Adipocyte (in vitro differentiated cells): ENCODE data around the gene TBC1D14.
A peak's percentile ranks its signal among the peaks of the same experiment; 100 is the strongest.

Source experiments
- DNase-seq: peaks from one replicate; pipeline ENCODE4 v3.0.0-alpha.2; 2015; ENCODE audit warnings: low read depth
- H3K27me3 ChIP-seq: replicated peaks from 2 replicates; pipeline ENCODE4 v1.7.0; 2013; ENCODE audit warnings: mild to moderate bottlenecking, low read length, moderate library complexity; ENCODE audit not compliant: control insufficient read depth, insufficient read depth
- H3K36me3 ChIP-seq: 2 replicates; pipeline ENCODE4 v1.7.0; 2013; ENCODE audit warnings: low read length, mild to moderate bottlenecking, moderate library complexity; ENCODE audit not compliant: control insufficient read depth, insufficient read depth, severe bottlenecking
- H3K4me1 ChIP-seq: 2 replicates; pipeline ENCODE4 v1.7.0; 2013; ENCODE audit warnings: mild to moderate bottlenecking, low read length, moderate library complexity; ENCODE audit not compliant: control insufficient read depth, insufficient read depth
- H3K4me3 ChIP-seq: 2 replicates; pipeline ENCODE4 v1.7.0; 2013; ENCODE audit warnings: mild to moderate bottlenecking, low read length, moderate library complexity
- H3K9ac ChIP-seq: 2 replicates; pipeline ENCODE4 v1.7.0; 2013; ENCODE audit warnings: mild to moderate bottlenecking, low read length, moderate library complexity
- H3K9me3 ChIP-seq: 2 replicates; pipeline ENCODE4 v1.7.0; 2013; ENCODE audit warnings: mild to moderate bottlenecking, low read length, moderate library complexity; ENCODE audit not compliant: control insufficient read depth

Gene TBC1D14

GRCh38 chr4:6986781-6987587 is 77.4 kb downstream of the TBC1D14 start:
- Histone ChIP-seq H3K4me1 (peaks cover 35% of the 10 kb centered on the region), H3K9me3 (no peaks in the 10 kb centered on the region), H3K36me3 (no peaks in the 10 kb centered on the region), H3K9ac (peak overlapping the region; percentile 96), H3K27me3 (no peaks in the 10 kb centered on the region), H3K4me3 (peak overlapping the region; percentile 92)
- peak; percentile 99 for DNase-seq

DNA sequence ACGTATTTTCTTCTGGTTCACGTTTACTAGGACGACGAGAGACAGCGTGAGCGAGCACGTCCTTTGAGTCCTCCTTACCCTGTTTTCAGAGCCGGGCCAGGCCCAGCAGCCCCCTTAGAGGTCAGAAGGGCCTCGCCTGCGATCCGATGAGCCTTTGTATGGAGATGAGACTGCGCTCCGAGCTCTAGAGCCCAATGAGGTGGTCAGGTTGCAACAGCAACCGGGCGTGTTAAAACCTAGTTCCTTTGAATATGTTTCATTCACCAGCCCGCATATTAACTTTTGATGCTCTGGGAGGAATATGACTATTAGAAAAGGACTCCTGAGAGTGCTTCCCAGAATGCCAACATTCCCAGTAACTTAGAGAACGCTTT is 77.9 kb downstream of the TBC1D14 start:
- H3K9ac ChIP-seq = peak overlapping the region; percentile 92
- H3K4me1 ChIP-seq = peaks cover 41% of the 10 kb centered on the region
- H3K27me3 ChIP-seq = no peaks in the 10 kb centered on the region
- H3K36me3 ChIP-seq = no peaks in the 10 kb centered on the region
- peak; percentile 69 for DNase-seq
- peak overlapping the region; percentile 92 for H3K4me3 ChIP-seq
- H3K9me3 ChIP-seq = no peaks in the 10 kb centered on the region

GRCh38 chr4:6988016-6988715 is 78.5 kb downstream of the TBC1D14 start:
- Histone ChIP-seq H3K9ac (peak overlapping the region; percentile 92), H3K4me1 (peaks cover 41% of the 10 kb centered on the region), H3K36me3 (no peaks in the 10 kb centered on the region), H3K27me3 (no peaks in the 10 kb centered on the region), H3K9me3 (no peaks in the 10 kb centered on the region), H3K4me3 (peak overlapping the region; percentile 92)
- no peak for DNase-seq

GRCh38 chr4:6989331-6989923 is 79.8 kb downstream of the TBC1D14 start:
- H3K4me1 ChIP-seq = peaks cover 41% of the 10 kb centered on the region
- DNase-seq = no peak
- no peak overlapping the region for H3K4me3 ChIP-seq
- peaks cover 5% of the 10 kb centered on the region for H3K36me3 ChIP-seq
- no peak overlapping the region for H3K9ac ChIP-seq
- no peaks in the 10 kb centered on the region for H3K27me3 ChIP-seq
- no peaks in the 10 kb centered on the region for H3K9me3 ChIP-seq

DNA sequence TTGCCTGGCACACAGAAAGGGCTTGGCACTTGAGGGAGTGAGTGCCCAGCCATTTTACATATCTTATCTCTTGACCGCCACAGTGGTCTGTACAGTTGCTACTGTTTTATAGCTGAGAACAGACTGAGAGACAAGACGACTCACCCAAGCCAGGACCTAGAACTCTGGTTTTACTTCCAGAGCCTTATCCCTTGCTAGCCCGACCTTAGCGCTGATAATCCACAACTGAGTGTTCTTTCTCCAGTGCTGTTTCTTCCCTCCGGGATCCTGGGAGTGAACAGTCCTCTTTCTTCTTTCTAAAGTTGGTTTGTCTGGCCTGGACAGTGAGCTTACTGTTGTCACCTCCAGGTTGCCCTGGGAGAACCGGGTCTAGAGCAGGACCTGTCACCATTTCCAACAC is 81.0 kb downstream of the TBC1D14 start:
- Histone ChIP-seq H3K4me3 (no peak overlapping the region), H3K9ac (no peak overlapping the region), H3K36me3 (peaks cover 10% of the 10 kb centered on the region), H3K9me3 (no peaks in the 10 kb centered on the region), H3K27me3 (no peaks in the 10 kb centered on the region), H3K4me1 (peaks cover 34% of the 10 kb centered on the region)
- no peak for DNase-seq

- Histone ChIP-seq H3K9me3 (no peaks in the 10 kb centered on the region), H3K4me1 (peaks cover 29% of the 10 kb centered on the region), H3K27me3 (no peaks in the 10 kb centered on the region), H3K4me3 (peak overlapping the region; percentile 70), H3K9ac (peak overlapping the region; percentile 78), H3K36me3 (peaks cover 13% of the 10 kb centered on the region)
- DNase-seq = no peak
Measured at GRCh38 chr4:6991249-6991648, 81.6 kb downstream of the TBC1D14 start.

GRCh38 chr4:6991771-6992557 is 82.3 kb downstream of the TBC1D14 start:
- peak overlapping the region; percentile 70 for H3K4me3 ChIP-seq
- H3K4me1 ChIP-seq = peaks cover 28% of the 10 kb centered on the region
- DNase-seq = peak; percentile 84
- peak overlapping the region; percentile 78 for H3K9ac ChIP-seq
- H3K36me3 ChIP-seq = peaks cover 20% of the 10 kb centered on the region
- H3K9me3 ChIP-seq = no peaks in the 10 kb centered on the region
- H3K27me3 ChIP-seq = no peaks in the 10 kb centered on the region

DNA sequence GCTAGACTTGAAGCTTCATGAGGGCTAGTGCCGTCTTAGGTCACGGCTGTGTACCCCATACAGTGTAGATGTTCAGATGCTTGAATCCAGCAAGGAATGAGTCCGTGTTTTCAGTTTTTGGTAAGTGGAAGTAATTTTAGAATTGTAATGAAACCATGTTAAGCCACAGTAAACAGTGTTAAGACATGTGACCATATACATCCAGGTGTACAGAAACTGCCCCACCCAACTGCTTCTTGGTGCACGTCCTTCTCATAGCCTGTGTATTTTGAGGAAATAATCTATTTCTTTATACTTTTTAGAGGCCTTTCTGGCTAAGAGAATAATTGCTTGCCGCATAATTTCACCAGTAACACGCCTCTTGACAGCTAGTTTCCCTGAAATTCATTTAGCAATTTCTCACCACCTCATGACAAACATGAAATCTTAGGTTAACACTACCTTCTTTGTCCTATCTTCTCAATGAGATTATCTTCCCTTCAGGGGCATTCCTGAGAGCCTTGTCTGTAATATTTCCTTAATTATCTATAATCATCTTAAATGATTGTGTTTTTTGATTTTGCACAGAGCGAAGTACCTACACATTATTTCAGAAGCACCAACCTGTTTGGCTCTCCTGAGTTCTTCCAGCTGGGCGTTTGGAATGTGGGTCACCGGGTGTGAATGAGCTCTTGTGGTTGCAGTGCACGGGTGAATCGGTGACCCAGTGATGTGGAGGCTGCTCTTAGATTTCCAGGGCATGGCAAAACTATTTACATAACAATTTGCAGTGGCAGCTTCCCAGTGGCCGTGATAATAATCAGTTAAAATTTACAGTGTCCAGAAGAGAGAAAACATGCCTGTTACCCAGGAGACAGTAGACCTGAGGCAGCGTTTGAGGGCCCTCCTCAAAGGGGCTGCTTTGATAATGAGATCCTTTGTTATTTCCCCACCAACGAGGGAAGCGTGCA is 83.4 kb downstream of the TBC1D14 start:
- H3K36me3 ChIP-seq = peaks cover 26% of the 10 kb centered on the region
- no peaks in the 10 kb centered on the region for H3K9me3 ChIP-seq
- H3K4me1 ChIP-seq = peaks cover 24% of the 10 kb centered on the region
- peak; percentile 24 for DNase-seq
- no peaks in the 10 kb centered on the region for H3K27me3 ChIP-seq
- no peak overlapping the region for H3K4me3 ChIP-seq
- H3K9ac ChIP-seq = no peak overlapping the region

GRCh38 chr4:6996481-6996880 is 86.9 kb downstream of the TBC1D14 start:
- no peak overlapping the region for H3K9ac ChIP-seq
- H3K36me3 ChIP-seq = peaks cover 58% of the 10 kb centered on the region
- no peak for DNase-seq
- no peak overlapping the region for H3K4me3 ChIP-seq
- no peaks in the 10 kb centered on the region for H3K9me3 ChIP-seq
- H3K4me1 ChIP-seq = peaks cover 11% of the 10 kb centered on the region
- H3K27me3 ChIP-seq = no peaks in the 10 kb centered on the region
